ENCODE measurements around the gene RGS1. TPM values are rescaled to one million over a fixed set of nuclear protein-coding genes. Genes with fewer than 3 reads are reported as not detected.

RGS1 gene
- total and polyA plus RNA-seq, 9 of the 15 experiments (the other 6 are each of a cell fraction or from before 2014, with no cell fraction given) = not detected

GRCh38 chr1:192589813-192590212 lies 14.2 kb downstream of the RGS1 start:
- H3K27me3 ChIP-seq (ENCODE audit: control insufficient read depth in 2 of 2, insufficient read depth in 2 of 2, low read length in 2 of 2) = no peaks in the 10 kb centered on the region
- no peaks in the 10 kb centered on the region for H4K20me1 ChIP-seq (replicated peaks; ENCODE audit: control insufficient read depth, insufficient read depth, low read length)
- FAIRE-seq = no peak
- ChIA-PET POLR2A (no interaction called here), CTCF (ENCODE audit: low intra/inter-chr PET ratio) (no interaction called here)
- H2AFZ ChIP-seq (ENCODE audit: low read depth, low read length) = no peak overlapping the region
- no peaks in the 10 kb centered on the region for H3K9me3 ChIP-seq (replicated peaks; ENCODE audit: control insufficient read depth, insufficient read depth, low read depth, low read length)
- no peaks in the 10 kb centered on the region for H3K79me2 ChIP-seq (ENCODE audit: control insufficient read depth, insufficient read depth, low read length)
- no peaks in the 10 kb centered on the region for H3K36me3 ChIP-seq (ENCODE audit: control insufficient read depth, insufficient read depth, low read length)
- H3K4me3 ChIP-seq = no peak overlapping the region
- no TSS peak for BruUV-seq (replicated peaks)
- H3K27ac ChIP-seq (ENCODE audit: extremely low read depth, low read depth, low read length) = no peak overlapping the region
- H3K9me1 ChIP-seq (ENCODE audit: control insufficient read depth, insufficient read depth, low read length) = no peaks in the 10 kb centered on the region
- TF ChIP-seq ARID2 (IDR thresholded peaks at IDR 0.05) = no peak
- no peak for TF ChIP-seq MTF1 (CRISPR knock-in tag; IDR thresholded peaks at IDR 0.05; ENCODE audit: borderline replicate concordance)
- TF ChIP-seq ZFP1 (CRISPR knock-in tag; IDR thresholded peaks at IDR 0.05) = no peak
- no peak for TF ChIP-seq NFIC (IDR thresholded peaks at IDR 0.05)
- no peak for TF ChIP-seq PHF8 (IDR thresholded peaks at IDR 0.05; ENCODE audit: borderline replicate concordance, low read length)
- TF ChIP-seq TFAM (CRISPR knock-in tag; conservative IDR thresholded peaks at IDR 0.05) = no peak
- no peak for TF ChIP-seq ZNF124 (CRISPR knock-in tag; IDR thresholded peaks at IDR 0.05)
- no peak for TF ChIP-seq ZNF507 (tag; conservative IDR thresholded peaks at IDR 0.05)
- no peak for TF ChIP-seq RAD21 (CRISPR knock-in tag; conservative IDR thresholded peaks at IDR 0.05 in 1 of 2, IDR thresholded peaks at IDR 0.05 in 1 of 2)
- no peak for TF ChIP-seq SAFB2 (IDR thresholded peaks at IDR 0.05; ENCODE audit: borderline replicate concordance, low read depth, low read length, severe bottlenecking)
- TF ChIP-seq CEBPB (tag; IDR thresholded peaks at IDR 0.05) = no peak
- no peak for TF ChIP-seq MED1 (CRISPR knock-in tag; IDR thresholded peaks at IDR 0.05; ENCODE audit: borderline replicate concordance)
- TF ChIP-seq, protein P1, sequence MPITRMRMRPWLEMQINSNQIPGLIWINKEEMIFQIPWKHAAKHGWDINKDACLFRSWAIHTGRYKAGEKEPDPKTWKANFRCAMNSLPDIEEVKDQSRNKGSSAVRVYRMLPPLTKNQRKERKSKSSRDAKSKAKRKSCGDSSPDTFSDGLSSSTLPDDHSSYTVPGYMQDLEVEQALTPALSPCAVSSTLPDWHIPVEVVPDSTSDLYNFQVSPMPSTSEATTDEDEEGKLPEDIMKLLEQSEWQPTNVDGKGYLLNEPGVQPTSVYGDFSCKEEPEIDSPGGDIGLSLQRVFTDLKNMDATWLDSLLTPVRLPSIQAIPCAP (CRISPR knock-in tag; IDR thresholded peaks at IDR 0.05; ENCODE audit: borderline replicate concordance) = no peak
- no peak for TF ChIP-seq HMG20A (CRISPR knock-in tag; conservative IDR thresholded peaks at IDR 0.05)
- TF ChIP-seq, protein P2, sequence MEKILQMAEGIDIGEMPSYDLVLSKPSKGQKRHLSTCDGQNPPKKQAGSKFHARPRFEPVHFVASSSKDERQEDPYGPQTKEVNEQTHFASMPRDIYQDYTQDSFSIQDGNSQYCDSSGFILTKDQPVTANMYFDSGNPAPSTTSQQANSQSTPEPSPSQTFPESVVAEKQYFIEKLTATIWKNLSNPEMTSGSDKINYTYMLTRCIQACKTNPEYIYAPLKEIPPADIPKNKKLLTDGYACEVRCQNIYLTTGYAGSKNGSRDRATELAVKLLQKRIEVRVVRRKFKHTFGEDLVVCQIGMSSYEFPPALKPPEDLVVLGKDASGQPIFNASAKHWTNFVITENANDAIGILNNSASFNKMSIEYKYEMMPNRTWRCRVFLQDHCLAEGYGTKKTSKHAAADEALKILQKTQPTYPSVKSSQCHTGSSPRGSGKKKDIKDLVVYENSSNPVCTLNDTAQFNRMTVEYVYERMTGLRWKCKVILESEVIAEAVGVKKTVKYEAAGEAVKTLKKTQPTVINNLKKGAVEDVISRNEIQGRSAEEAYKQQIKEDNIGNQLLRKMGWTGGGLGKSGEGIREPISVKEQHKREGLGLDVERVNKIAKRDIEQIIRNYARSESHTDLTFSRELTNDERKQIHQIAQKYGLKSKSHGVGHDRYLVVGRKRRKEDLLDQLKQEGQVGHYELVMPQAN (IDR thresholded peaks at IDR 0.05; ENCODE audit: borderline replicate concordance) = no peak
- no peak for TF ChIP-seq EP400 (IDR thresholded peaks at IDR 0.05)
- no peak for TF ChIP-seq BRD9 (IDR thresholded peaks at IDR 0.05; ENCODE audit: low read depth, partially characterized antibody)
- DNase-seq (ENCODE audit: extremely low read depth in 1 of 4, low spot score in 3 of 4) = no peak
- H3K4me2 ChIP-seq (ENCODE audit: insufficient read depth, low read length) = no peak overlapping the region
- H3K4me1 ChIP-seq (replicated peaks in 1 of 2; ENCODE audit: control insufficient read depth in 2 of 2, insufficient read depth in 2 of 2, low read length in 2 of 2) = no peaks in the 10 kb centered on the region
- intact Hi-C loops (cut with micrococcal nuclease) (no loop called here), in situ Hi-C loops (cut with MboI) (no loop called here)
- ATAC-seq = no peak
- 5% methylated on average over 3 of the region's 3 CpGs for WGBS (ENCODE audit: insufficient coverage, low coverage, missing lambda C conversion rate)
- no peak overlapping the region for H3K9ac ChIP-seq (ENCODE audit: insufficient read depth in 1 of 2, low read depth in 2 of 2, low read length in 2 of 2)

Data from K562 (cell line).